ENCODE results near the gene SLC46A1.

SLC46A1 gene

GRCh38 chr17:28392491-28392890 lies 13.5 kb downstream of the SLC46A1 start:
- H2BK120ac ChIP-seq (ENCODE audit: low read depth, low read length): no peak overlapping the region
- H3K4ac ChIP-seq (ENCODE audit: low read length): no peak overlapping the region
- no peak overlapping the region for H2AK5ac ChIP-seq (ENCODE audit: low read depth, low read length)
- H3K18ac ChIP-seq (ENCODE audit: low read length): no peak overlapping the region
- no peak overlapping the region for H3K23ac ChIP-seq (ENCODE audit: low read depth, low read length, poor library complexity)
- H2AFZ ChIP-seq (ENCODE audit: low read length): no peak overlapping the region
- H3K4me2 ChIP-seq (ENCODE audit: insufficient read depth, low read length, poor library complexity, severe bottlenecking): no peak overlapping the region
- H3K79me1 ChIP-seq (ENCODE audit: low read depth, low read length): no peaks in the 10 kb centered on the region
- no peak overlapping the region for H2BK5ac ChIP-seq (ENCODE audit: low read length)
- H3K9ac ChIP-seq (ENCODE audit: low read depth, low read length, poor library complexity): no peak overlapping the region
- H4K8ac ChIP-seq (ENCODE audit: low read depth, low read length): no peak overlapping the region
- no peak overlapping the region for H4K91ac ChIP-seq (ENCODE audit: low read depth, low read length, poor library complexity)
- no peaks in the 10 kb centered on the region for H3K9me3 ChIP-seq (replicated peaks in 1 of 2; ENCODE audit: control insufficient read depth in 2 of 2, insufficient read depth in 1 of 2, low read depth in 1 of 2, low read length in 2 of 2)
- H2BK12ac ChIP-seq (ENCODE audit: low read length): no peak overlapping the region
- no peak overlapping the region for H3K14ac ChIP-seq (ENCODE audit: low read length)
- no peaks in the 10 kb centered on the region for H3K4me1 ChIP-seq (ENCODE audit: control insufficient read depth in 2 of 2, insufficient read depth in 1 of 2, low read depth in 1 of 2, low read length in 2 of 2)
- peaks cover 15 to 95% of the 10 kb centered on the region in 2 donors for H3K36me3 ChIP-seq (replicated peaks in 1 of 2; ENCODE audit: control insufficient read depth in 2 of 2, insufficient read depth in 2 of 2, low read length in 2 of 2)
- H2BK15ac ChIP-seq (ENCODE audit: low read length): no peak overlapping the region
- no peak overlapping the region for H3K27ac ChIP-seq (replicated peaks; ENCODE audit: low read length)
- no peaks in the 10 kb centered on the region for H3K27me3 ChIP-seq (ENCODE audit: control insufficient read depth in 3 of 3, insufficient read depth in 3 of 3, low read depth in 1 of 3, low read length in 3 of 3)
- no peak for DNase-seq (ENCODE audit: low spot score)
- WGBS, 2 donors (ENCODE audit: extremely low coverage in 2 of 2, insufficient read length in 2 of 2, insufficient replicate concordance in 1 of 2): no CpG with 5 or more reads among the region's 10 CpGs
- H3K4me3 ChIP-seq (ENCODE audit: low read length in 2 of 2): no peak overlapping the region

- no peak overlapping the region for H3K18ac ChIP-seq (ENCODE audit: low read length)
- no peak overlapping the region for H3K4me3 ChIP-seq (ENCODE audit: low read length in 2 of 2)
- H2BK15ac ChIP-seq (ENCODE audit: low read length): no peak overlapping the region
- H2BK5ac ChIP-seq (ENCODE audit: low read length): no peak overlapping the region
- no peak overlapping the region for H3K4ac ChIP-seq (ENCODE audit: low read length)
- DNase-seq (ENCODE audit: low spot score): no peak
- no peak overlapping the region for H4K91ac ChIP-seq (ENCODE audit: low read depth, low read length, poor library complexity)
- H3K9me3 ChIP-seq (replicated peaks in 1 of 2; ENCODE audit: control insufficient read depth in 2 of 2, insufficient read depth in 1 of 2, low read depth in 1 of 2, low read length in 2 of 2): no peaks in the 10 kb centered on the region
- WGBS, 2 donors (ENCODE audit: extremely low coverage in 2 of 2, insufficient read length in 2 of 2, insufficient replicate concordance in 1 of 2): no CpG with 5 or more reads among the region's 2 CpGs
- no peak overlapping the region for H3K4me2 ChIP-seq (ENCODE audit: insufficient read depth, low read length, poor library complexity, severe bottlenecking)
- H3K14ac ChIP-seq (ENCODE audit: low read length): no peak overlapping the region
- H2BK120ac ChIP-seq (ENCODE audit: low read depth, low read length): no peak overlapping the region
- H3K27ac ChIP-seq (replicated peaks; ENCODE audit: low read length): no peak overlapping the region
- no peaks in the 10 kb centered on the region for H3K79me1 ChIP-seq (ENCODE audit: low read depth, low read length)
- H4K8ac ChIP-seq (ENCODE audit: low read depth, low read length): no peak overlapping the region
- H3K23ac ChIP-seq (ENCODE audit: low read depth, low read length, poor library complexity): no peak overlapping the region
- no peak overlapping the region for H2AK5ac ChIP-seq (ENCODE audit: low read depth, low read length)
- no peak overlapping the region for H2BK12ac ChIP-seq (ENCODE audit: low read length)
- H2AFZ ChIP-seq (ENCODE audit: low read length): no peak overlapping the region
- H3K27me3 ChIP-seq (ENCODE audit: control insufficient read depth in 3 of 3, insufficient read depth in 3 of 3, low read depth in 1 of 3, low read length in 3 of 3): no peaks in the 10 kb centered on the region
- no peaks in the 10 kb centered on the region for H3K4me1 ChIP-seq (ENCODE audit: control insufficient read depth in 2 of 2, insufficient read depth in 1 of 2, low read depth in 1 of 2, low read length in 2 of 2)
- H3K9ac ChIP-seq (ENCODE audit: low read depth, low read length, poor library complexity): peak overlapping the region; percentile 12
- H3K36me3 ChIP-seq (replicated peaks in 1 of 2; ENCODE audit: control insufficient read depth in 2 of 2, insufficient read depth in 2 of 2, low read length in 2 of 2): peaks cover 15 to 91% of the 10 kb centered on the region in 2 donors
Measured at GRCh38 chr17:28391401-28391800, 14.6 kb downstream of the SLC46A1 start.

- Histone ChIP-seq H3K9ac (ENCODE audit: low read depth, low read length, poor library complexity) (no peak overlapping the region), H3K27ac (replicated peaks; ENCODE audit: low read length) (no peak overlapping the region), H3K4me3 (ENCODE audit: low read length in 2 of 2) (no peak overlapping the region), H3K4me1 (ENCODE audit: control insufficient read depth in 2 of 2, insufficient read depth in 1 of 2, low read depth in 1 of 2, low read length in 2 of 2) (no peaks in the 10 kb centered on the region), H3K18ac (ENCODE audit: low read length) (no peak overlapping the region), H3K23ac (ENCODE audit: low read depth, low read length, poor library complexity) (no peak overlapping the region), H2BK15ac (ENCODE audit: low read length) (no peak overlapping the region), H3K9me3 (replicated peaks in 1 of 2; ENCODE audit: control insufficient read depth in 2 of 2, insufficient read depth in 1 of 2, low read depth in 1 of 2, low read length in 2 of 2) (no peaks in the 10 kb centered on the region), H2BK5ac (ENCODE audit: low read length) (no peak overlapping the region), H4K91ac (ENCODE audit: low read depth, low read length, poor library complexity) (no peak overlapping the region), H3K4ac (ENCODE audit: low read length) (no peak overlapping the region), H2AK5ac (ENCODE audit: low read depth, low read length) (no peak overlapping the region), H3K27me3 (ENCODE audit: control insufficient read depth in 3 of 3, insufficient read depth in 3 of 3, low read depth in 1 of 3, low read length in 3 of 3) (no peaks in the 10 kb centered on the region), H2BK12ac (ENCODE audit: low read length) (no peak overlapping the region), H4K8ac (ENCODE audit: low read depth, low read length) (no peak overlapping the region), H3K79me1 (ENCODE audit: low read depth, low read length) (no peaks in the 10 kb centered on the region), H2AFZ (ENCODE audit: low read length) (no peak overlapping the region), H2BK120ac (ENCODE audit: low read depth, low read length) (no peak overlapping the region), H3K36me3 (replicated peaks in 1 of 2; ENCODE audit: control insufficient read depth in 2 of 2, insufficient read depth in 2 of 2, low read length in 2 of 2) (peaks cover 14 to 91% of the 10 kb centered on the region in 2 donors), H3K4me2 (ENCODE audit: insufficient read depth, low read length, poor library complexity, severe bottlenecking) (no peak overlapping the region), H3K14ac (ENCODE audit: low read length) (no peak overlapping the region)
- WGBS, 2 donors (ENCODE audit: extremely low coverage in 2 of 2, insufficient read length in 2 of 2, insufficient replicate concordance in 1 of 2): no CpG with 5 or more reads among the region's 1 CpG
- no peak for DNase-seq (ENCODE audit: low spot score)
Measured at GRCh38 chr17:28390984-28391383, 15.0 kb downstream of the SLC46A1 start.

GRCh38 chr17:28390563-28390962 lies 15.4 kb downstream of the SLC46A1 start:
- Histone ChIP-seq H2BK12ac (ENCODE audit: low read length) (no peak overlapping the region), H3K4ac (ENCODE audit: low read length) (no peak overlapping the region), H3K14ac (ENCODE audit: low read length) (no peak overlapping the region), H2BK120ac (ENCODE audit: low read depth, low read length) (no peak overlapping the region), H4K91ac (ENCODE audit: low read depth, low read length, poor library complexity) (no peak overlapping the region), H2AFZ (ENCODE audit: low read length) (no peak overlapping the region), H3K9ac (ENCODE audit: low read depth, low read length, poor library complexity) (no peak overlapping the region), H3K36me3 (replicated peaks in 1 of 2; ENCODE audit: control insufficient read depth in 2 of 2, insufficient read depth in 2 of 2, low read length in 2 of 2) (peaks cover 11 to 90% of the 10 kb centered on the region in 2 donors), H2AK5ac (ENCODE audit: low read depth, low read length) (no peak overlapping the region), H3K18ac (ENCODE audit: low read length) (no peak overlapping the region), H3K9me3 (replicated peaks in 1 of 2; ENCODE audit: control insufficient read depth in 2 of 2, insufficient read depth in 1 of 2, low read depth in 1 of 2, low read length in 2 of 2) (no peaks in the 10 kb centered on the region), H3K27me3 (ENCODE audit: control insufficient read depth in 3 of 3, insufficient read depth in 3 of 3, low read depth in 1 of 3, low read length in 3 of 3) (no peaks in the 10 kb centered on the region), H2BK5ac (ENCODE audit: low read length) (no peak overlapping the region), H3K4me3 (ENCODE audit: low read length in 2 of 2) (no peak overlapping the region), H3K27ac (replicated peaks; ENCODE audit: low read length) (no peak overlapping the region), H3K79me1 (ENCODE audit: low read depth, low read length) (no peaks in the 10 kb centered on the region), H2BK15ac (ENCODE audit: low read length) (no peak overlapping the region), H4K8ac (ENCODE audit: low read depth, low read length) (no peak overlapping the region), H3K23ac (ENCODE audit: low read depth, low read length, poor library complexity) (no peak overlapping the region), H3K4me2 (ENCODE audit: insufficient read depth, low read length, poor library complexity, severe bottlenecking) (no peak overlapping the region), H3K4me1 (ENCODE audit: control insufficient read depth in 2 of 2, insufficient read depth in 1 of 2, low read depth in 1 of 2, low read length in 2 of 2) (no peaks in the 10 kb centered on the region)
- no peak for DNase-seq (ENCODE audit: low spot score)
- no CpG with 5 or more reads among the region's 2 CpGs for WGBS, 2 donors (ENCODE audit: extremely low coverage in 2 of 2, insufficient read length in 2 of 2, insufficient replicate concordance in 1 of 2)

Measured in neuronal stem cell (in vitro differentiated cells).